ENCODE results near the gene OMD.

- TF ChIP-seq CTCF (IDR thresholded peaks at IDR 0.05) = no peak
- no peak for TF ChIP-seq EZH2 (IDR thresholded peaks at IDR 0.05; ENCODE audit: borderline replicate concordance, insufficient read depth, low read depth, low read length, poor library complexity, severe bottlenecking)
Observed at GRCh38 chr9:92393686-92394085, 30.6 kb downstream of the OMD start.
